MG63 (cell line): ENCODE data around the gene RUNDC1. TPM values are rescaled to one million over a fixed set of nuclear protein-coding genes. Genes with fewer than 3 reads are reported as not detected.
"Not testable (repeated sequence)": the region's sequence is repeated elsewhere in the genome, so short reads cannot be mapped to it uniquely, and the experiment has no call there.

ENCODE experiments used
- DNase-seq: peaks from one replicate; pipeline ENCODE4 v3.0.0-alpha.2; 2020
- H3K27me3 ChIP-seq: fragments of 250-450 bp; sonication (Bioruptor Pico); 2 replicates; pipeline ENCODE4 v1.5.1; 2020; ENCODE audit warnings: mild to moderate bottlenecking, moderate library complexity
- H3K36me3 ChIP-seq: fragments of 250-450 bp; sonication (Bioruptor Pico); 2 replicates; pipeline ENCODE4 v1.5.1; 2020; ENCODE audit warnings: mild to moderate bottlenecking, moderate library complexity
- H3K4me3 ChIP-seq: fragments of 250-450 bp; sonication (Bioruptor Pico); 2 replicates; pipeline ENCODE4 v1.5.1; 2020; ENCODE audit warnings: mild to moderate bottlenecking, moderate library complexity
- H3K9me3 ChIP-seq: fragments of 250-450 bp; sonication (Bioruptor Pico); 2 replicates; pipeline ENCODE4 v1.5.1; 2020; ENCODE audit warnings: mild to moderate bottlenecking, moderate library complexity
- total RNA-seq: library from RNA; depleted of rRNA; stranded (reverse); fragments of >200 nt; shearing (Covaris generic); gene quantifications from 2 replicates; pipeline ENCODE4 v1.2.3, GENCODE V29; 2014; ENCODE audit warnings: low replicate concordance

Gene RUNDC1
- total RNA-seq, 1 experiment from 2014 or later = 5.1 TPM

- peak; percentile 66 for DNase-seq
- Histone ChIP-seq H3K36me3 (peaks cover 15% of the 10 kb centered on the region), H3K4me3 (peak overlapping the region; percentile 77), H3K27me3 (0 out of 2 replicates have a peak, but pooled peaks cover 3% of the 10 kb centered on the region), H3K9me3 (no peaks in the 10 kb centered on the region)
Observed at GRCh38 chr17:42980766-42981397, 517 bp downstream of the RUNDC1 start.

DNA sequence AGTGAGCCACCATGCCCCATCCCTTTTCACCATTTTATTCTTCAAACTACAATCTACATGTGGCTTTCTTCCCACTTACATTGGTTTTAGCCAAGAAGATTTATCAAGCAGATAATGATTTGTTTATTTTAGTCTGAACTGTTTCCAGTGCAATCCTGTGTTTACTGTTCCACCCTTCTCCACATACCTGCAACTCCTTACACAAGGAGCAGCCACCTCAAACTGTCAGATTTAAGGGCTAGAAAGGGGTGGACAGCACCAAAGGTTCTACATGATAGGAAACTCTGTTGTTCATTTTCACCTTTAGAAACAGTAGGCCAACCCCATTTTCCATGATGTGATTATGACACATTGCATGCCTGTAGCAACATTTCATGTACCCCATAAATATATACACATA lies 1.9 kb downstream of the RUNDC1 start:
- H3K36me3 ChIP-seq = peaks cover 15% of the 10 kb centered on the region
- no peak overlapping the region; the same call in 1 of the 2 replicates for H3K4me3 ChIP-seq
- no peaks in the 10 kb centered on the region for H3K9me3 ChIP-seq
- H3K27me3 ChIP-seq = 0 out of 2 replicates have a peak, but pooled peaks cover 3% of the 10 kb centered on the region
- no peak for DNase-seq

GRCh38 chr17:42985225-42985624 lies 4.9 kb downstream of the RUNDC1 start:
- Histone ChIP-seq H3K9me3 (no peaks in the 10 kb centered on the region), H3K36me3 (peaks cover 37% of the 10 kb centered on the region), H3K27me3 (no peaks in the 10 kb centered on the region), H3K4me3 (no peak overlapping the region)
- DNase-seq = no peak

GRCh38 chr17:42989141-42989540 lies 8.8 kb downstream of the RUNDC1 start:
- Histone ChIP-seq H3K27me3 (no peaks in the 10 kb centered on the region), H3K4me3 (no peak overlapping the region), H3K36me3 (peaks cover 55% of the 10 kb centered on the region), H3K9me3 (no peaks in the 10 kb centered on the region)
- DNase-seq = no peak

DNA sequence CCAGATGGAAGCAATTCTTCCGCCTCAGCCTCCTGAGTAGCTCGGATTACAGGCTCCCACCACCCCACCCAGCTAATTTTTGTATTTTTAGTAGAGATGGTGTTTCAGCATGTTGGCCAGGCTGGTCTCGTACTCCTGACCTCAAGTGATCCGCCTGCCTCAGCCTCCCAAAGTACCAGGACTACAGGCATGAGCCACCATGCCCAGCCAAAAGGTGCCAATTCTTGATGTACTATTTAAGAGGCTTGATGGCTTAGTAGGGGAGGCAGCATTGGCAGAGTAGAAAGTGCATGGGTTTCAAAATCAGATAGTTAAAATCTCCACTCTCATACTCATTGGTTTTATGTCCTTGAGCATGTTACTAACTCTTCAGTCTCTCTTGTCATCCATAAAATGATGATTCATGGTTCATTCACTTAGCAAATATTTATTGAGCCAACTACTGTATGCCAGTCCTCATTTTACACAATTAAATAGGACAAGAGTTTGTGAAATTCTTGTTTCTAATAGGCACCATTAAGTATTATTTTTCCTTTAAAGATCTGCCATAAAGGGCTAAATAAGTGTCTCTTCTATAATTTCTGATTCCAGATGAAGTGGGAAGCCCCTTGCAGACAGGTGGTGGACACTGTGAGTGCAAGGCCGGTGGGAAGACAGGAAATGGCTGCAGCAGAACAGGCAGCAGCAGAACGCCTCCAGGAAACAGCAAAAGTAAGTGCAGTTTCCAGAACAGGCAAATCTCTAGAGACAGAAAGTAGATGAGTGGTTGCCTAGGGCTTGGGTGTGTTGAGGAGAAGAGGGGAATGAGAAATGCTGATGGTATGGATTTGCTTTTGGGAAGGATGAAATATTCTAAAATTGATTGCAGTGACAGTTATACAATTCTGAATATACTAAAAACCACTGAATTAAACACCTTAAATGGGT lies 9.6 kb downstream of the RUNDC1 start:
- no peak overlapping the region for H3K4me3 ChIP-seq
- H3K9me3 ChIP-seq = no peaks in the 10 kb centered on the region
- DNase-seq = peak; percentile 53
- H3K27me3 ChIP-seq = no peaks in the 10 kb centered on the region
- H3K36me3 ChIP-seq = peaks cover 51% of the 10 kb centered on the region

- H3K36me3 ChIP-seq = peaks cover 45% of the 10 kb centered on the region
- no peaks in the 10 kb centered on the region for H3K27me3 ChIP-seq
- no peak overlapping the region for H3K4me3 ChIP-seq
- H3K9me3 ChIP-seq = no peaks in the 10 kb centered on the region
- no peak for DNase-seq
Observed at GRCh38 chr17:42991471-42991870, 11.1 kb downstream of the RUNDC1 start.

DNA sequence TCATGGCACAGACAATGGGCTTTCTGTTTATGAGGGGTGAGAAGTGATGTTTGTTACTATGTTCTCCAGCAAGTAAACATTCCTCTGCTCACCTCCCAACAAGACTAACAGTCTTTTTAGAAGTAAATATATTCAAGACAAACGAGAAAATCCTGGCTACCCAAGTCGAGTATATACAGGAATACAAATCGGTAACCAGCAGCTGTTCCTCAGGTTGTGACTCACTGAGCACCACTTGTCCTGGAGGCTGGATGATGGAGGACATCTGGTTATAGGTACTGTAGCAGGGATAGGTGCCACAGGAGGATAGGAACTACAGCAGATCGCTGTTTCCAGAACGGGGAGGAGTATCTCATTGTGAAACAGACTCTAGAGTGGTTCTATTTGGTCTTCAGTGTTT lies 12.5 kb downstream of the RUNDC1 start:
- Histone ChIP-seq H3K27me3 (no peaks in the 10 kb centered on the region), H3K9me3 (no peaks in the 10 kb centered on the region), H3K4me3 (no peak overlapping the region), H3K36me3 (peaks cover 38% of the 10 kb centered on the region)
- no peak for DNase-seq

DNA sequence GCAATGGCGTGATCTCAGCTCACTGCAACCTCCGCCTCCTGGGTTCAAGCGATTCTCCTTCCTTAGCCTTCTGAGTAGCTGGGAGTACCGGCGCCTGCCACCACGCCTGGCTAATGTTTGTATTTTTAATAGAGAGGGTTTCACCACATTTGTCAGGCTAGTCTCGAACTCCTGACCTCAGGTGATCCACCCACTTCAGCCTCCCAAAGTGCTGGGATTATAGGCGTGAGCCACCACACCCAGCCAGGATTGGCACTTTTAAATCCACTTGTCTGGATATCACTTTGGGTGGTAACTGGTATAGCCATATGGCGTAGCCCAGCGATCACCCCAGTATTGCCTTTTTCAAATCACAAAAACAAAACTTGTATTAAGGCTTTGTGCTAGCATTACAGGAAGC lies 13.5 kb downstream of the RUNDC1 start:
- not testable (repeated sequence) for H3K27me3 ChIP-seq, H3K4me3 ChIP-seq, DNase-seq, H3K9me3 ChIP-seq
- H3K36me3 ChIP-seq = peaks cover 34% of the 10 kb centered on the region

DNA sequence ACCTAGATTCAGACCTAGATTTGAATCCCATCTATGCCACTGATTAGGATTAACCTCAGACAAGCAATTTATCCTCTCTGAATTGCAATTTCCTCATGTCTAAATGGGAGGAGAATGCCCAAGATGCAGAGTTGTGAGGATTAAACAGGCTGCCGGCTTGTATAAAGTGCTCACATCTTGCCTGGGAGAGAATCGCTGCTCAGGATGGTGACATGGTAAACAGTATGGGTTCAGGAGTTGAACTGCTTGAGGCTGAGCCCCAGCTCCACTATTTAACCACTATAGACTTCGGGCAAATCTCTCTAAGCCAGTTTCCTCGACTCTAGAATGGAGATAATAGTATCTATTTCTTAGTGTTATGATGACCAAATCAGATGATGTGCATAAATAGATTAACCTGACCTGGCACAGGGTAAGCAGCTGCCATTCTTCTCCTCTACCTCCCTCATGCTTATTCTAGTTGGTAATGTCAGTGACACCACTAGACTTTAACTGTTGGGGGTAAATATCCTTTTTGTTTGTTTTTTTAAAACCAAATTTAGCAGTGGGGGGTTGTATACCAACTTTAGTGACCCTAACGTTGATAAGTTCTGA lies 17.1 kb downstream of the RUNDC1 start:
- peak overlapping the region; percentile 88 for H3K4me3 ChIP-seq
- no peaks in the 10 kb centered on the region for H3K27me3 ChIP-seq
- no peak for DNase-seq
- H3K9me3 ChIP-seq = no peaks in the 10 kb centered on the region
- H3K36me3 ChIP-seq = peaks cover 47% of the 10 kb centered on the region

- H3K27me3 ChIP-seq = no peaks in the 10 kb centered on the region
- no peaks in the 10 kb centered on the region for H3K9me3 ChIP-seq
- peak within 1 kb of the TSS; percentile 88 for H3K4me3 ChIP-seq
- H3K36me3 ChIP-seq = peaks cover 49% of the 10 kb centered on the region
- DNase-seq = peak; percentile 99
Observed at GRCh38 chr17:42997984-42998938, 17.9 kb downstream of the RUNDC1 start, which contains the start of gene RPL27. Gene RPL27, plus strand, starts transcription at chr17:42998419. Its CDS starts 332 bp downstream, at chr17:42998751.

GRCh38 chr17:42999003-42999525 lies 18.7 kb downstream of the RUNDC1 start:
- peaks cover 56% of the 10 kb centered on the region for H3K36me3 ChIP-seq
- H3K4me3 ChIP-seq = peak overlapping the region; percentile 88
- no peak for DNase-seq
- no peaks in the 10 kb centered on the region for H3K27me3 ChIP-seq
- no peaks in the 10 kb centered on the region for H3K9me3 ChIP-seq

GRCh38 chr17:43000894-43001293 lies 20.5 kb downstream of the RUNDC1 start:
- not testable (repeated sequence) for H3K4me3 ChIP-seq, H3K27me3 ChIP-seq, DNase-seq, H3K9me3 ChIP-seq
- H3K36me3 ChIP-seq = peaks cover 66% of the 10 kb centered on the region

DNA sequence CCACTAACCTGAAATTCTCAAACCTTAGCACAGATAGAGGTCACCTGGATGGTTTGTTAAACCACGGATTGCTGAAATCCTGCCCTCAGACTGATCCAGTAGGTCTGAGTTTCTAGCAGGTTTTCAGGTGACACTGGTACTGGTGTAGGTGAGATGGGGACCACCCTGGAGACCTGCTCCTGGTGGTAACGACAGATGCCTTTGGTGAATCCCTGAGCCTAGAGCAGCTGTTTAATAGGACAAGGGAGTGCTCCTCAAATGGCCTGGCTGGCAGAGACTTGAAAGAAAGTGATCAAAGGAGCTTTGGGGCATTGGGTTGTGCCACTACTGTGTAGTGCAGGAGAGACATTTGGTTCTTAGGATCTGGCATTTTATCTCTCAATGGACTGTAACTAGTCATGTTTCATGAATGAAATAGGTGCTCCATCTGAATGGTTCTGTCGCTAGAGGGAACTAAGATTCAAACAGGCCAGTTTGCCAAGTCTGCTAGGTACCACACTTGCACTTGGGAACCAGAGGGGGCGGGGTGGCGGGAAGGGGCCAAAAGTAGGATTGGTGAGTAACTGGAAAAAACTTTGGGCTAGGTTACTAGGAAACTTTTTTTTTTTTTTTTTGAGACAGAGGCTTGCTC lies 23.3 kb downstream of the RUNDC1 start:
- Histone ChIP-seq H3K36me3 (peaks cover 65% of the 10 kb centered on the region), H3K27me3 (no peaks in the 10 kb centered on the region), H3K9me3 (no peaks in the 10 kb centered on the region), H3K4me3 (no peak overlapping the region)
- DNase-seq = peak; percentile 92

- peak within 1 kb of the TSS; percentile 66 for H3K4me3 ChIP-seq
- no peaks in the 10 kb centered on the region for H3K9me3 ChIP-seq
- no peaks in the 10 kb centered on the region for H3K27me3 ChIP-seq
- H3K36me3 ChIP-seq = peaks cover 33% of the 10 kb centered on the region
- DNase-seq = peak; percentile 90
Observed at GRCh38 chr17:43006639-43007551, 26.5 kb downstream of the RUNDC1 start, which contains the start of gene IFI35. Gene IFI35, plus strand, starts transcription at chr17:43006784. Its CDS starts 164 bp downstream, at chr17:43006948.
